Measurements from ENCODE around the gene PTPRM. TPM values are rescaled to one million over a fixed set of nuclear protein-coding genes. Genes with fewer than 3 reads are reported as not detected.

Gene PTPRM
- total RNA-seq, 1 donor from 2014 or later = 71.3 TPM

DNA sequence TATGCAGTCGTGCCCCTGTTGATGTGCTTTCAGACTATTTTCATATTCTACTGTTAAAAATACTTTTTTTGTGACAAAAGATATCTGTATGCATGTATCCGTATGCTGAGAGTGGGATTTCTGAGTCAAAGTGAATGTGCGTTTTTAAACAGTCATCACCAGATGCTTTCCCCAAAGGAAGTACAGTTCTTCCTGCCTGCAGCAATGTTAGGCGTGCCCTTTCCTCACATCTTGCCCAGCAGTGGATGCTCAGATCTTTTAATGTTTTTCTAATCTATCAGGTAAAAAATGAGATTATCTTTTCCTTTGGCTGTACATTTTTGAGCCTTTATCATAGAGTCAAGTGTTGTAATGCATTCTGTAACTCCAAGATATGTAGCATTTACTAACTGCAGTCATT, 111.7 kb downstream of the PTPRM start:
- no peak for DNase-seq (ENCODE audit: low spot score in 2 of 2, unreplicated experiment in 2 of 2)
- Mint-ChIP-seq H3K9me3 (no peaks in the 10 kb centered on the region), H3K27me3 (ENCODE audit: low read depth) (no peaks in the 10 kb centered on the region), H3K27ac (no peak overlapping the region), H3K4me1 (peaks cover 11% of the 10 kb centered on the region), H3K4me3 (no peak overlapping the region), H3K36me3 (no peaks in the 10 kb centered on the region)
- TF ChIP-seq, protein P1, sequence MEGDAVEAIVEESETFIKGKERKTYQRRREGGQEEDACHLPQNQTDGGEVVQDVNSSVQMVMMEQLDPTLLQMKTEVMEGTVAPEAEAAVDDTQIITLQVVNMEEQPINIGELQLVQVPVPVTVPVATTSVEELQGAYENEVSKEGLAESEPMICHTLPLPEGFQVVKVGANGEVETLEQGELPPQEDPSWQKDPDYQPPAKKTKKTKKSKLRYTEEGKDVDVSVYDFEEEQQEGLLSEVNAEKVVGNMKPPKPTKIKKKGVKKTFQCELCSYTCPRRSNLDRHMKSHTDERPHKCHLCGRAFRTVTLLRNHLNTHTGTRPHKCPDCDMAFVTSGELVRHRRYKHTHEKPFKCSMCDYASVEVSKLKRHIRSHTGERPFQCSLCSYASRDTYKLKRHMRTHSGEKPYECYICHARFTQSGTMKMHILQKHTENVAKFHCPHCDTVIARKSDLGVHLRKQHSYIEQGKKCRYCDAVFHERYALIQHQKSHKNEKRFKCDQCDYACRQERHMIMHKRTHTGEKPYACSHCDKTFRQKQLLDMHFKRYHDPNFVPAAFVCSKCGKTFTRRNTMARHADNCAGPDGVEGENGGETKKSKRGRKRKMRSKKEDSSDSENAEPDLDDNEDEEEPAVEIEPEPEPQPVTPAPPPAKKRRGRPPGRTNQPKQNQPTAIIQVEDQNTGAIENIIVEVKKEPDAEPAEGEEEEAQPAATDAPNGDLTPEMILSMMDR (IDR thresholded peaks at IDR 0.05; ENCODE audit: unreplicated experiment) = no peak

DNA sequence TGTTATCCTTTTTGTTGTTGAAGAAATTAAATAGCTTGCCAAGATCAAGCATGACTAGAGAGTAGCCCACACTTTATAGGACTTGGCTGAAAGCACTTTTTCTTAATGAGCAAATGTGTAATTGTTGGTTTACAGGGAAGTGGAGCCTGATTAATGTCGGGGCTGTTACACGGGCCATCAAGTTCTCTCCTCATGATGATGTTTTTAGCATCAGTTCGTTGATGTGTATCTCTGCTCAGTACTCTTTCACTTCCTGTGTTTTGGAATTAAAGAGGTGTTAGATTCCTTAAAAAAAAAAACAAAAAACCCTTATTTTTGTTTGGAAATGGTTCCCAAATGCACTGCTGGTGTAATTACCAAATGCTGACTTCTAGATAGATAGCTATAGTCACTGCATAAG, 114.2 kb downstream of the PTPRM start:
- Mint-ChIP-seq H3K36me3 (no peaks in the 10 kb centered on the region), H3K9me3 (no peaks in the 10 kb centered on the region), H3K27ac (no peak overlapping the region), H3K4me3 (no peak overlapping the region), H3K27me3 (ENCODE audit: low read depth) (no peaks in the 10 kb centered on the region), H3K4me1 (peaks cover 13% of the 10 kb centered on the region)
- no peak for DNase-seq (ENCODE audit: low spot score in 2 of 2, unreplicated experiment in 2 of 2)
- TF ChIP-seq, protein P1 (IDR thresholded peaks at IDR 0.05; ENCODE audit: unreplicated experiment) = no peak

DNA sequence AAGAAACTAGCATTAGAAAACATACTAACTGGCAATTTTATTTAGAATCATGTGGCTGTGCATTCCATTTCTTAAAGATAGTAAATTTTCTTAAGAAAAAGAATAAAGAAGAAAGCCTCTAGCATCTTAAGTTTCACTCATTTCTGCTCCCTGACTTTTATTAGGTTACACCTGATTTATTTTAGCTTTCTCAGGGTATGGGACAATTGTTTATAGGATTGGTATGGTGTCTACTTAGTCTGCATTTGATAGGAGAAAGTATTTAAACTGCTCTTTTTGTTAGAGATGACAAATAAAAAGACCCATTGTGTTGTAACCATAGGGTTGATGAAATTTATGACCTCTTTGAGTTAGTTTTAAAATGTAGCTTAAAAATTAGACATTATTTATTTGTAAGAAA, 115.2 kb downstream of the PTPRM start:
- no peak overlapping the region for H3K27ac Mint-ChIP-seq

DNA sequence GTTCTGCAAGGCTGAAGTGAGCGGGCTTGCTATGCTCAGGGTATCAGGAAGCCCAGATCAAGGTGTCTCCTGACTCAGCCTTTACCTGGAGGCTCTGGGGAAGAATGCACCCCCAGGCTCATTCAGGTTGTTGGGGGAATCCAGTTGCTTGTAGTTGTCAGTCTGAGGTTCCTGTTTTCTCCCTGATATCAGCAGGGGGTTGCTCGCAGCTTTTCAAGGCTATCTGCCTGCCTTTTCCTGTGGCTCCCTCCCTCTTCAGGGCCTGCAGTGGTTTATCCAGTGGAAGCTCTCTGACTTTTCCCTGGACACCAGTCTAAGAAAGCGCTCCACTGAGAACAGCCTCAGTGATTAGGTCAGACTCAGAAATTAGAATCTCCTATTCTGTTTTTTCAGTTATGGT, 116.6 kb downstream of the PTPRM start:
- TF ChIP-seq, protein P1 (IDR thresholded peaks at IDR 0.05; ENCODE audit: unreplicated experiment) = no peak
- peaks cover 13% of the 10 kb centered on the region for H3K4me1 Mint-ChIP-seq
- no peaks in the 10 kb centered on the region for H3K9me3 Mint-ChIP-seq
- H3K4me3 Mint-ChIP-seq = no peak overlapping the region
- DNase-seq (ENCODE audit: low spot score in 2 of 2, unreplicated experiment in 2 of 2) = no peak
- H3K27me3 Mint-ChIP-seq (ENCODE audit: low read depth) = no peaks in the 10 kb centered on the region
- H3K36me3 Mint-ChIP-seq = no peaks in the 10 kb centered on the region
- H3K27ac Mint-ChIP-seq = no peak overlapping the region

More for the DNA sequence above, 115.2 kb downstream of the PTPRM start:
- no peak for DNase-seq (ENCODE audit: low spot score in 2 of 2, unreplicated experiment in 2 of 2)
- H3K27me3 Mint-ChIP-seq (ENCODE audit: low read depth) = no peaks in the 10 kb centered on the region
- H3K36me3 Mint-ChIP-seq = no peaks in the 10 kb centered on the region
- TF ChIP-seq, protein P1 (IDR thresholded peaks at IDR 0.05; ENCODE audit: unreplicated experiment) = no peak
- H3K4me3 Mint-ChIP-seq = no peak overlapping the region
- H3K4me1 Mint-ChIP-seq = peaks cover 13% of the 10 kb centered on the region
- no peaks in the 10 kb centered on the region for H3K9me3 Mint-ChIP-seq

DNA sequence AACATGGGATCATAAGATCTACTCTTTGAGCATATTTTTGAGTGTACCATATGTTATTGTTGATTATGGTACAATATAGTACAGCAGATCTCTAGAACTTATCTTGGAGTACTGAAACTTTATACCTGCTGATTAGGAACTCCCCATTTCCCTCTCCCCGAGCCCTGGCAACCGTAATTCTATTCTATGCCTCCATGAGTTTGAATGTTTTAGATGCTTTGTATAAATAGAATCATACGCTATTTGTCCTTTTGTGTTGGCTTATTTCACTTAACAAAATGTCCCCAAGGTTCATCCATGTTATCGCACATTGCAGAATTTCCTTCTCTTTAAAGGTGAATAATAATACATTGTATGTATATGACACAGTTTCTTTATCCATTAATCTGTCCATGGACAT, 117.2 kb downstream of the PTPRM start:
- H3K4me1 Mint-ChIP-seq = peaks cover 16% of the 10 kb centered on the region
- no peak for DNase-seq (ENCODE audit: low spot score in 2 of 2, unreplicated experiment in 2 of 2)
- no peaks in the 10 kb centered on the region for H3K36me3 Mint-ChIP-seq
- H3K4me3 Mint-ChIP-seq = no peak overlapping the region
- no peaks in the 10 kb centered on the region for H3K27me3 Mint-ChIP-seq (ENCODE audit: low read depth)
- H3K9me3 Mint-ChIP-seq = no peaks in the 10 kb centered on the region
- no peak overlapping the region for H3K27ac Mint-ChIP-seq
- TF ChIP-seq, protein P1 (IDR thresholded peaks at IDR 0.05; ENCODE audit: unreplicated experiment) = no peak

DNA sequence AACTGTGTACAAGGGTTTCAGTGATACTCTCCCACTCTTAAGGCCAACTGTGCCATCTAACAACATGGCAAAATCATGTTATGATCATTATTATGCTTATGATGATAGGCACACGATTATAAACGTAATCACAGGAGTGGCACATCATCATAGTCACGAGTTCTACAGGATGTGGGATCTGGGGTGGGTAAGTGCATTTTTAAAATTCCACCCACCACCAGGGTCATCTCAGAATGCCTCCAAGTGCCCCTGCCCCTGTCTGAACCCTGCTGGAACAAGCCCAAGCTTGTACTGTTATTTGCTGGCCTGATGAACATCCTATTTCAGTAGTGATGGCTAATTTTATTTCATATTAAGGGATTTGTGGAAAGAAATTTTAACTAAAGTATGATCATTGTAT, 117.8 kb downstream of the PTPRM start:
- Mint-ChIP-seq H3K36me3 (no peaks in the 10 kb centered on the region), H3K4me1 (peaks cover 16% of the 10 kb centered on the region), H3K27ac (no peak overlapping the region), H3K4me3 (no peak overlapping the region), H3K27me3 (ENCODE audit: low read depth) (no peaks in the 10 kb centered on the region), H3K9me3 (no peaks in the 10 kb centered on the region)
- TF ChIP-seq, protein P1 (IDR thresholded peaks at IDR 0.05; ENCODE audit: unreplicated experiment) = no peak
- no peak for DNase-seq (ENCODE audit: low spot score in 2 of 2, unreplicated experiment in 2 of 2)
